Ramos (cell line): ENCODE measurements around the gene PTPRD.

Experiments
- in situ Hi-C: fragments of 300-500 bp; cut with MboI; formaldehyde crosslinking; loops from one replicate; pipeline ENCODE4 v1.14.3; 2022; ENCODE audit warnings: low sequenced_read_pairs; ENCODE audit not compliant: unreplicated experiment

Gene PTPRD

GRCh38 chr9:10226996-10227395 is 385.8 kb downstream of the PTPRD start:
- in situ Hi-C loops = no loop called here

- in situ Hi-C loops = no loop called here
Measured at GRCh38 chr9:10212702-10213101, 400.1 kb downstream of the PTPRD start.

- in situ Hi-C loops = no loop called here
Measured at GRCh38 chr9:10208691-10209069, 404.1 kb downstream of the PTPRD start.

GRCh38 chr9:10204276-10204675 is 408.5 kb downstream of the PTPRD start:
- in situ Hi-C loops = no loop called here

DNA sequence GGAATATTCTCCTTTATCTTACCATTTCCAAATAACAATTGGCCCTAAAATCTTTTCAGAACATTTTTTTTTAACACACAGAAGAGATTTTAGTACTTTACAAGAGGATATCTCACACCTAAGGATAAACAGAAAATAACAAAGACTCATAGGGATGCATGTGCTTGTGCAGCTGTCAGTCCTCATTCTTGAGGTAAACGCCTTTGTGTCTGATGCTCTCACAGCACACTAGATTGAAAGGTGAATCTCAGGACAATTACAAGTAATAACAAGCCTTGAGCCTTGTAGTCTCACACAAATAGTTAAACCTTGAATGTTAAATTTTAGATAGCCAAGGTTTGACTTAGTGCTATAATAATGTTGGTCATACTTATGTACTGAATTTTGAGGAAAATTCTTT is 439.2 kb downstream of the PTPRD start:
- in situ Hi-C loops = no loop called here

DNA sequence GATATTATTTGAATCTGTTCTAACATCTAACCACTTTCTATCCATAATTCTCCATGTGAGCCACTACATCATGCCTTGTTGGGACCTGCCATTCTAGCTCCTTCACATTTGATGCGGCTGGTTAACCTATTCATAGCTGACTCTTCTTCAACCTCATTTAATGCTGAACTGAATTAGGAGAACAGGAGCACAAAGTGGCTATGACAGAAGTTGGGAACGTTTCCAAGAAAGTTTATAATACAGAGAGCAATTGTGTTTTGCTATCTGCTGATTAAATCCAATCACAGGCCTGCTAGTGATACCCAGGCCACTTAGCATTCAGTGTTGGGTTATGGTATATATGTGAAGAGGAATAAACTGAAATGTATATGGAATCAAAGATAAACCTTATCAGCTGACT is 440.3 kb downstream of the PTPRD start:
- in situ Hi-C loops = no loop called here

- in situ Hi-C loops = no loop called here
Measured at GRCh38 chr9:10168241-10168640, 444.6 kb downstream of the PTPRD start.

GRCh38 chr9:10148796-10149195 is 464.0 kb downstream of the PTPRD start:
- in situ Hi-C loops = no loop called here

GRCh38 chr9:10146517-10147331 is 466.1 kb downstream of the PTPRD start:
- in situ Hi-C loops = no loop called here

GRCh38 chr9:10144355-10144754 is 468.4 kb downstream of the PTPRD start:
- in situ Hi-C loops = no loop called here

GRCh38 chr9:10135553-10135952 is 477.2 kb downstream of the PTPRD start:
- in situ Hi-C loops = no loop called here

DNA sequence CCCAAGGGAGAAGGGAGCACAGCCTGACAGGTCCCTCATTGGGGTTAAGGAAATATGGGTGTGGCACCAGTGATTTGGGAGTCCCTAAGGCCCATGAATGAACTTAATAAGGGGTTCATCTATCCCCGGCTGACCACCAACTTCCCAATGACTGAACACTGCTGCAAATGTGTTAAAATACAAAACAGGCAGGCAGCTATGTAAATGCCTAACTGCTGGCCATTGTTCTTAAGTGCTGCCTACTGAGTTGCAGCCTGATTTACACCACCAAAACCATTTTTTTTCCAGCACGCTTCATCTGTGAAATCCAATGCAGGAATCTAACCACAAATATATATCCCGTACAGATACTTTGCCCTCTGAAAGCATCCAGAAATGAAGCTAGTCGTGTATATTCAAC is 478.5 kb downstream of the PTPRD start:
- in situ Hi-C loops = no loop called here

GRCh38 chr9:10130061-10130675 is 482.6 kb downstream of the PTPRD start:
- in situ Hi-C loops = no loop called here

- in situ Hi-C loops = no loop called here
Measured at GRCh38 chr9:10127867-10128266, 484.9 kb downstream of the PTPRD start.

GRCh38 chr9:10112798-10113197 is 500.0 kb downstream of the PTPRD start:
- in situ Hi-C loops = no loop called here

- in situ Hi-C loops = no loop called here
Measured at GRCh38 chr9:10112070-10112469, 500.7 kb downstream of the PTPRD start.

- in situ Hi-C loops = no loop called here
Measured at GRCh38 chr9:10108815-10109214, 504.0 kb downstream of the PTPRD start.

DNA sequence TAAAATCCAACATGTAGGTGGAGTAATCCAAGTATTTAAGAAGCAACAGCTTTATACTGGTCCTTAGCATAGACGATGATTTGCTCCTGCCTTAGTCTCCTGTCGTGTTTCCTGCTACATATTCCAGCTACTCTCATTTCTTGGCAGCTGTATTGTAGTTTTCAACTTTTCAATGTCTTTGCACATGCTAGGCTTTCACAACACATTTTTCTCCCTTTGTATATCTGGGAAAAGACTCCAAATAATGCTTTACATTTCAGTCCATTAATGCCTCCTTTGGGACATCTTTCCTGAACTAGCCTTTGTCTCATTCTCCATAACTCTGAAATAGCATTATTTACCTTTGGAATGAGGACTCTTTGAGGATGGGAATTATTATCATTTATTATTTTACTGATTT is 508.0 kb downstream of the PTPRD start:
- in situ Hi-C loops = no loop called here

- in situ Hi-C loops = no loop called here
Measured at GRCh38 chr9:10095208-10095607, 517.6 kb downstream of the PTPRD start.

- in situ Hi-C loops = no loop called here
Measured at GRCh38 chr9:10094563-10094962, 518.2 kb downstream of the PTPRD start.

DNA sequence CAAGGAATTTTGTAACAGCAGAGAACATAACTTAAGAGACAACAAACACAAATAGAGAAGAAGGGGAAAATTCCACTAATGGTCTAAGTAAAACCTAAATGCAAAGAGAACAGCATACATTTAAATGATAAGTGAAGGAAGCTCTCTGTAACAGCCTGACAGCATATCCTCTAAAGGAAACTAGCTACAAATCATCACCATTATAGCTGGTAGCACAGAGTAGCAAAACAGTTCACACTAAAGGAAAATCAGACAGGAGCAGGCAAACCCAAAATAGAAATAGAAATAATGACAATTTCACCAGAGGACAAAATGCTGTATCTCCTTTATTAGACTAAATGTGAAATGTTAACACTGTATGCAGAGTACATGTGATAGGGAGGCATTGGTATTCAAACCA is 532.8 kb downstream of the PTPRD start:
- in situ Hi-C loops = no loop called here
